HepG2 (cell line): ENCODE results near the gene STAT6. TPM values are rescaled to one million over a fixed set of nuclear protein-coding genes. Genes with fewer than 3 reads are reported as not detected.
A peak's percentile ranks its signal among the peaks of the same experiment; 100 is the strongest.

Experiments used
- CAMTA2 ChIP-seq: sonication (generic); formaldehyde crosslinking; IDR thresholded peaks from 2 replicates; pipeline ENCODE4 v1.4.0; 2020; ENCODE audit warnings: mild to moderate bottlenecking, missing genetic modification reagents, borderline replicate concordance
- FOXC1 ChIP-seq: sonication (generic); formaldehyde crosslinking; IDR thresholded peaks from 2 replicates; pipeline ENCODE4 v1.8.0; 2022; ENCODE audit warnings: mild to moderate bottlenecking, missing genetic modification reagents, borderline replicate concordance
- FOXP1 ChIP-seq, 2 experiments: fragments of 450-650 bp in 1 of 2; IDR thresholded peaks; 2 replicates each; pipeline ENCODE4 v1.6.1; 2017 to 2018; ENCODE audit warnings: antibody characterized with exemption in 1 of 2
- NFE2L2 ChIP-seq: fragments of 150-350 bp; IDR thresholded peaks from 2 replicates; pipeline ENCODE4 v1.6.1; 2014; ENCODE audit warnings: low read length
- NFYC ChIP-seq: IDR thresholded peaks from 2 replicates; pipeline ENCODE4 v1.6.1; 2016; ENCODE audit warnings: missing genetic modification reagents, missing compliant biosample characterization
- TCF7L2 ChIP-seq: IDR thresholded peaks from 2 replicates; pipeline ENCODE4 v1.6.1; 2011; ENCODE audit warnings: mild to moderate bottlenecking, low read depth, low read length, moderate library complexity
- THYN1 ChIP-seq: sonication (generic); formaldehyde crosslinking; IDR thresholded peaks from 2 replicates; pipeline ENCODE4 v1.8.1; 2023; ENCODE audit warnings: low read depth, mild to moderate bottlenecking, moderate library complexity, missing genetic modification reagents, borderline replicate concordance
- YEATS4 ChIP-seq: sonication (generic); formaldehyde crosslinking; IDR thresholded peaks from 2 replicates; pipeline ENCODE4 v1.4.0; 2020; ENCODE audit warnings: missing genetic modification reagents, borderline replicate concordance
- ZBTB1 ChIP-seq: sonication (generic); formaldehyde crosslinking; IDR thresholded peaks from 2 replicates; pipeline ENCODE4 v1.4.0; 2020; ENCODE audit warnings: missing genetic modification reagents, borderline replicate concordance
- ZFP36 ChIP-seq: fragments of 150-350 bp; IDR thresholded peaks from 2 replicates; pipeline ENCODE4 v1.6.1; 2018; ENCODE audit warnings: borderline replicate concordance, low read length, low read depth; ENCODE audit not compliant: partially characterized antibody
- ZNF10 ChIP-seq: sonication (generic); formaldehyde crosslinking; IDR thresholded peaks from 2 replicates; pipeline ENCODE4 v1.4.0; 2020; ENCODE audit warnings: mild to moderate bottlenecking, low read depth, missing genetic modification reagents, borderline replicate concordance
- ZNF136 ChIP-seq: sonication (generic); formaldehyde crosslinking; IDR thresholded peaks from 2 replicates; pipeline ENCODE4 v1.8.1; 2022; ENCODE audit warnings: low read depth, mild to moderate bottlenecking, moderate library complexity, missing genetic modification reagents
- ZNF251 ChIP-seq: sonication (generic); formaldehyde crosslinking; IDR thresholded peaks from 2 replicates; pipeline ENCODE4 v1.9.0; 2021; ENCODE audit warnings: mild to moderate bottlenecking, missing genetic modification reagents
- ZNF34 ChIP-seq: sonication (generic); formaldehyde crosslinking; IDR thresholded peaks from 2 replicates; pipeline ENCODE4 v1.4.0; 2020; ENCODE audit warnings: mild to moderate bottlenecking, missing genetic modification reagents, borderline replicate concordance
- ZNF552 ChIP-seq: sonication (generic); formaldehyde crosslinking; IDR thresholded peaks from 2 replicates; pipeline ENCODE4 v1.9.0; 2022; ENCODE audit warnings: missing genetic modification reagents, mild to moderate bottlenecking, borderline replicate concordance
- ZNF616 ChIP-seq: sonication (generic); formaldehyde crosslinking; IDR thresholded peaks from 2 replicates; pipeline ENCODE4 v1.5.0; 2020; ENCODE audit warnings: low read depth, mild to moderate bottlenecking, missing genetic modification reagents
- ZSCAN25 ChIP-seq: sonication (generic); formaldehyde crosslinking; IDR thresholded peaks from 2 replicates; pipeline ENCODE4 v1.8.0; 2022; ENCODE audit warnings: mild to moderate bottlenecking, missing genetic modification reagents
- polyA plus RNA-seq, 8 experiments: library from polyadenylated mRNA; depleted of rRNA in 3 of 8; stranded (reverse) in 7 of 8; unstranded in 1 of 8; fragments of >200 nt; fragmentation: Illumina TruSeq in 4 of 8; extraction: Trizol in 4 of 8; gene quantifications; 2 replicates each; pipeline versions ENCODE4 v1.2.1 to v1.2.3, GENCODE V29; 2011 to 2016; ENCODE audit warnings: low read depth in 4 of 8, missing spikeins in 1 of 8, mixed read lengths in 1 of 8; ENCODE audit not compliant: insufficient read depth in 1 of 8
- total RNA-seq, 5 experiments: library from RNA; depleted of rRNA; stranded (reverse); fragments of >200 nt; fragmentation: Illumina TruSeq; extraction: Trizol; gene quantifications; 2 replicates each; pipeline ENCODE4 v1.2.3, GENCODE V29; 2016; ENCODE audit warnings: low read depth in 1 of 5
- TF ChIP-seq, protein P1 (sequence below): sonication (generic); formaldehyde crosslinking; IDR thresholded peaks from 2 replicates; pipeline ENCODE4 v1.4.0; 2020; ENCODE audit warnings: missing genetic modification reagents, mild to moderate bottlenecking, borderline replicate concordance
- TF ChIP-seq, protein P2 (sequence below): sonication (generic); formaldehyde crosslinking; IDR thresholded peaks from 2 replicates; pipeline ENCODE4 v1.4.0; 2020; ENCODE audit warnings: missing genetic modification reagents
- TF ChIP-seq, protein P3 (sequence below): IDR thresholded peaks from 2 replicates; pipeline ENCODE4 v1.6.1; 2016
- TF ChIP-seq, protein P4 (sequence below): sonication (generic); formaldehyde crosslinking; conservative IDR thresholded peaks from 2 replicates; pipeline ENCODE4 v1.8.0; 2022; ENCODE audit warnings: mild to moderate bottlenecking, moderate library complexity, missing genetic modification reagents

The STAT6 gene
- total and polyA plus RNA-seq, 2 of the 13 experiments (the other 11 are each of a cell fraction or from before 2014, with no cell fraction given), result 28.0 to 62.2 TPM

DNA sequence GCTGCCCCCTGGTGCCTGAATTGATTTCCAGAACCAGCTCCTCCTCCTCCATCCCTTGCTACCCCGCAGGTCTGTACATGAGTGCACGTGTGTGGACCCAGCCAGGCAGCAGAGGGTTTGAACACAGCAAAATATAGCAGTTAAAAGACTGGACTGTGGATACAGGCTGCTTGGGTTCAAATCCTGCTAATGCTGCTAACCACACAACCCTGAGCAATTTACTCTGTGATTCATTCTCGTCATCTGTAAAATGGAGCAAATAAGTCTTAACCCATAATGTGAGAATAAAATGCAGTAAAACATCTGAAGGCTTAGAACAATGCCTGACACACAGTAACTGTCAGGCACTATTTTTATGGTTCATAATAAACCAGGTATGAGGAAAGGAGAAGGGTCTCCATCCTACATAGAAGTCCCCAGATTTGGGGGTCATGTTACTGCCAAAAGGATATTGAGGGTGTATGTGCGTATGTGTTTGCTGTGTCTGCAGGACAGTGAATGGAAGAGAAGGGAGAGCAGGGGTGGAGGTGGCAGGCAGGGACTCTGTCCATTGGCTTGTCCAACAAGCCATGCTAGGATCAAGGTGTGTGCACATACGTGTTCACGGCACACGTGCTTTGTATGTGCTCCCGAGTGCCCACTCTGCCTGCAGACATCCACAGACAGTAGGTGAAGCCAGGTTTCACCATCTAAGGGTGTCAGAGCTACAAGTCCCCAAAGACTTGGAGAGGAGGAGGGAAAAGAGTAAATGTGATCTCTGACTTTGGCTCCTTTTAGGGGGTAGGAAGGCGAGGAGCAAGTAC lies 1.5 kb upstream of the STAT6 start (continued):
- TF ChIP-seq ZNF34 (CRISPR knock-in tag) (0 out of 2 replicates have a peak, but pooled peaks have one; percentile 63), YEATS4 (CRISPR knock-in tag) (no peak), TCF7L2 (no peak), ZNF552 (no peak), ZNF616 (no peak), FOXC1 (CRISPR knock-in tag) (0 out of 2 replicates have a peak, but pooled peaks have one; percentile 8), ZBTB1 (CRISPR knock-in tag) (no peak), THYN1 (CRISPR knock-in tag) (no peak), ZNF10 (CRISPR knock-in tag) (no peak), ZNF251 (CRISPR knock-in tag) (no peak), ZSCAN25 (CRISPR knock-in tag) (peak; percentile 75; the same call in 1 of the 2 replicates), NFE2L2 (0 out of 2 replicates have a peak, but pooled peaks have one; percentile 4), ZFP36 (no peak), ZNF136 (no peak), FOXP1 (IDR thresholded peaks at IDR 0.05) (no peak), FOXP1 (CRISPR knock-in tag; IDR thresholded peaks at IDR 0.05) (no peak), NFYC (no peak), CAMTA2 (CRISPR knock-in tag) (no peak)
- TF ChIP-seq, protein P1, sequence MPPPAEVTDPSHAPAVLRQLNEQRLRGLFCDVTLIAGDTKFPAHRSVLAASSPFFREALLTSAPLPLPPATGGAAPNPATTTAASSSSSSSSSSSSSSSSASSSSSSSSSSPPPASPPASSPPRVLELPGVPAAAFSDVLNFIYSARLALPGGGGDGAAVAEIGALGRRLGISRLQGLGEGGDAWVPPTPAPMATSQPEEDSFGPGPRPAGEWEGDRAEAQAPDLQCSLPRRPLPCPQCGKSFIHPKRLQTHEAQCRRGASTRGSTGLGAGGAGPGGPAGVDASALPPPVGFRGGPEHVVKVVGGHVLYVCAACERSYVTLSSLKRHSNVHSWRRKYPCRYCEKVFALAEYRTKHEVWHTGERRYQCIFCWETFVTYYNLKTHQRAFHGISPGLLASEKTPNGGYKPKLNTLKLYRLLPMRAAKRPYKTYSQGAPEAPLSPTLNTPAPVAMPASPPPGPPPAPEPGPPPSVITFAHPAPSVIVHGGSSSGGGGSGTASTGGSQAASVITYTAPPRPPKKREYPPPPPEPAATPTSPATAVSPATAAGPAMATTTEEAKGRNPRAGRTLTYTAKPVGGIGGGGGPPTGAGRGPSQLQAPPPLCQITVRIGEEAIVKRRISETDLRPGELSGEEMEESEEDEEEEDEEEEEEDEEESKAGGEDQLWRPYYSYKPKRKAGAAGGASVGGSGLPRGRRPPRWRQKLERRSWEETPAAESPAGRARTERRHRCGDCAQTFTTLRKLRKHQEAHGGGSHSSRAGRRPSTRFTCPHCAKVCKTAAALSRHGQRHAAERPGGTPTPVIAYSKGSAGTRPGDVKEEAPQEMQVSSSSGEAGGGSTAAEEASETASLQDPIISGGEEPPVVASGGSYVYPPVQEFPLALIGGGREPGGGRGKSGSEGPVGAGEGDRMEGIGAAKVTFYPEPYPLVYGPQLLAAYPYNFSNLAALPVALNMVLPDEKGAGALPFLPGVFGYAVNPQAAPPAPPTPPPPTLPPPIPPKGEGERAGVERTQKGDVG (CRISPR knock-in tag), result no peak
- TF ChIP-seq, protein P2, sequence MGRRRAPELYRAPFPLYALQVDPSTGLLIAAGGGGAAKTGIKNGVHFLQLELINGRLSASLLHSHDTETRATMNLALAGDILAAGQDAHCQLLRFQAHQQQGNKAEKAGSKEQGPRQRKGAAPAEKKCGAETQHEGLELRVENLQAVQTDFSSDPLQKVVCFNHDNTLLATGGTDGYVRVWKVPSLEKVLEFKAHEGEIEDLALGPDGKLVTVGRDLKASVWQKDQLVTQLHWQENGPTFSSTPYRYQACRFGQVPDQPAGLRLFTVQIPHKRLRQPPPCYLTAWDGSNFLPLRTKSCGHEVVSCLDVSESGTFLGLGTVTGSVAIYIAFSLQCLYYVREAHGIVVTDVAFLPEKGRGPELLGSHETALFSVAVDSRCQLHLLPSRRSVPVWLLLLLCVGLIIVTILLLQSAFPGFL (CRISPR knock-in tag), result no peak
- TF ChIP-seq, protein P3, sequence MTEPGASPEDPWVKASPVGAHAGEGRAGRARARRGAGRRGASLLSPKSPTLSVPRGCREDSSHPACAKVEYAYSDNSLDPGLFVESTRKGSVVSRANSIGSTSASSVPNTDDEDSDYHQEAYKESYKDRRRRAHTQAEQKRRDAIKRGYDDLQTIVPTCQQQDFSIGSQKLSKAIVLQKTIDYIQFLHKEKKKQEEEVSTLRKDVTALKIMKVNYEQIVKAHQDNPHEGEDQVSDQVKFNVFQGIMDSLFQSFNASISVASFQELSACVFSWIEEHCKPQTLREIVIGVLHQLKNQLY, result 0 out of 2 replicates have a peak, but pooled peaks have one; percentile 15
- TF ChIP-seq, protein P4, sequence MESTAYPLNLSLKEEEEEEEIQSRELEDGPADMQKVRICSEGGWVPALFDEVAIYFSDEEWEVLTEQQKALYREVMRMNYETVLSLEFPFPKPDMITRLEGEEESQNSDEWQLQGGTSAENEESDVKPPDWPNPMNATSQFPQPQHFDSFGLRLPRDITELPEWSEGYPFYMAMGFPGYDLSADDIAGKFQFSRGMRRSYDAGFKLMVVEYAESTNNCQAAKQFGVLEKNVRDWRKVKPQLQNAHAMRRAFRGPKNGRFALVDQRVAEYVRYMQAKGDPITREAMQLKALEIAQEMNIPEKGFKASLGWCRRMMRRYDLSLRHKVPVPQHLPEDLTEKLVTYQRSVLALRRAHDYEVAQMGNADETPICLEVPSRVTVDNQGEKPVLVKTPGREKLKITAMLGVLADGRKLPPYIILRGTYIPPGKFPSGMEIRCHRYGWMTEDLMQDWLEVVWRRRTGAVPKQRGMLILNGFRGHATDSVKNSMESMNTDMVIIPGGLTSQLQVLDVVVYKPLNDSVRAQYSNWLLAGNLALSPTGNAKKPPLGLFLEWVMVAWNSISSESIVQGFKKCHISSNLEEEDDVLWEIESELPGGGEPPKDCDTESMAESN (CRISPR knock-in tag), result 0 out of 2 replicates have a peak, but pooled peaks have one; percentile 8
